NB4 (cell line): ENCODE results near the gene NOP53.
"Not testable (repeated sequence)": the region's sequence is repeated elsewhere in the genome, so short reads cannot be mapped to it uniquely, and the experiment has no call there.

Source experiments
- DNase-seq: peaks from one replicate; pipeline ENCODE4 v3.0.0; 2010; ENCODE audit warnings: low read depth
- H3K4me3 ChIP-seq: one replicate; pipeline ENCODE4 v1.5.1; 2011; ENCODE audit warnings: mild to moderate bottlenecking, low read depth, low read length, moderate library complexity
- MAX ChIP-seq: IDR thresholded peaks from 2 replicates; pipeline ENCODE4 v1.6.1; 2011; ENCODE audit warnings: low read depth, low read length
- MYC ChIP-seq: IDR thresholded peaks from 2 replicates; pipeline ENCODE4 v1.6.1; 2011; ENCODE audit warnings: low read depth, low read length
- POLR2A ChIP-seq: IDR thresholded peaks from 2 replicates; pipeline ENCODE4 v1.6.1; 2011; ENCODE audit warnings: mild to moderate bottlenecking; ENCODE audit not compliant: insufficient read length; ENCODE audit errors: extremely low read depth
- TF ChIP-seq, protein P1 (sequence below): IDR thresholded peaks from one replicate; pipeline ENCODE4 v1.5.1; 2012; ENCODE audit warnings: low read depth, low read length

NOP53 gene

DNA sequence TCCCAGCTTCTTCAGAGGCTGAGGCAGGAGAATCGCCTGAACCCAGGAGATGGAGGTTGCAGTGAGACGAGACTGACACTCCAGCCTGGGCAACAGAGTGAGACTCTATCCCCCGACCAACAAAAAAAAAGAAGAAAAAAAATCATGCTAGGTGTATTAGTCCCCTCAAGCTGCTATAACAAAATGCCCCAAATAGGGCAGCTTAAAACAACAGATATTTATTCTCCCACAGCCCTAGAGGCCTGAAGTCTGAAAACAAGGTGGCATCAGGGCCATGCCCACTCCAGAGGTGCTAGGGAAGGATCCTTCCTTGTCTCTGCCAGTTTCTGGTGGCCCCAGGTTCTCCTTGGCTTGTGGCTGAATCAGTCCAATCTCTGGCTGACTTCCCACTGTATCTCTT, 40.7 kb upstream of the NOP53 start:
- no peak for DNase-seq

DNA sequence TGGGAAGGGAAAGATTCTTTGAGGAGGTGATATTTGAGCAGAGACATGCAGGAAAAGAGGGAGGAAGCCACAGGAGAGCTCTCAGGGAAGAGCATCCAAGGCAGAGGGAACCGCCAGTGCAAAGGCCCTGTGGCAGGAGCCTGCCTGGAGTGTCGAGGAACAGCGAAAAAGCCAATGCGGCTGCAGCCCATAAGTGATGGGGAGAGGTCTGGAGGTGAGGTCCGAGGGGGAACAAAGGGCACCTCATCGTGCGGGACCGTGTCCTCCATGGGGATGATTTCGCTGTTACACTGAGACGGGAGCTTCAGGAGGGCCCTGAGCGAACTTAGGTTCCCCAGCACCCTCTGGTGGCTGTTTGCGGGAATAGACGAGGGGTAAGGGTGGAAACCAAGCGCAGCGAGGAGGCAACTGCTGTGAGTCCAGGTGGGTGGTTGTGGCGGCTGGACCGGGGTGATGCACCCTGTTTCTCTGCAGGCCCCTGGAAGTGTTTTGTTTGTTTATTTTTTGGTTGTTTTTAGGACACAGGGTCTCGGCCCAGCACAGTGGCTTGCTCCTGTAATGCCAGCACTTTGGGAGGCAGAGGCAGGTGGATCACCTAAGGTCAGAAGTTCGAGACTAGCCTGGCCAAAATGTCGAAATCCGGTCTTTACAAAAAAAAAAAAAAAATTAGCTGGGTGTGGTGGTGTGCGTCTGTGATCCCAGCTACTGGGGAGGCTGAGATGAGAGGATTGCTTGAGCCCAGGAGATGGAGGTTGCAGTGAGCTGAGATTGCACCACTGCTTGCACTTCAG, 38.0 kb upstream of the NOP53 start:
- peak; percentile 95 for DNase-seq
- no peak for TF ChIP-seq MYC
- TF ChIP-seq, protein P1, sequence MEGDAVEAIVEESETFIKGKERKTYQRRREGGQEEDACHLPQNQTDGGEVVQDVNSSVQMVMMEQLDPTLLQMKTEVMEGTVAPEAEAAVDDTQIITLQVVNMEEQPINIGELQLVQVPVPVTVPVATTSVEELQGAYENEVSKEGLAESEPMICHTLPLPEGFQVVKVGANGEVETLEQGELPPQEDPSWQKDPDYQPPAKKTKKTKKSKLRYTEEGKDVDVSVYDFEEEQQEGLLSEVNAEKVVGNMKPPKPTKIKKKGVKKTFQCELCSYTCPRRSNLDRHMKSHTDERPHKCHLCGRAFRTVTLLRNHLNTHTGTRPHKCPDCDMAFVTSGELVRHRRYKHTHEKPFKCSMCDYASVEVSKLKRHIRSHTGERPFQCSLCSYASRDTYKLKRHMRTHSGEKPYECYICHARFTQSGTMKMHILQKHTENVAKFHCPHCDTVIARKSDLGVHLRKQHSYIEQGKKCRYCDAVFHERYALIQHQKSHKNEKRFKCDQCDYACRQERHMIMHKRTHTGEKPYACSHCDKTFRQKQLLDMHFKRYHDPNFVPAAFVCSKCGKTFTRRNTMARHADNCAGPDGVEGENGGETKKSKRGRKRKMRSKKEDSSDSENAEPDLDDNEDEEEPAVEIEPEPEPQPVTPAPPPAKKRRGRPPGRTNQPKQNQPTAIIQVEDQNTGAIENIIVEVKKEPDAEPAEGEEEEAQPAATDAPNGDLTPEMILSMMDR = peak; percentile 100
- H3K4me3 ChIP-seq = no peak overlapping the region

More for the DNA sequence above, 40.7 kb upstream of the NOP53 start:
- TF ChIP-seq, protein P1 = no peak
- no peak for TF ChIP-seq MAX
- no peak for TF ChIP-seq MYC
- no peak for TF ChIP-seq POLR2A
- H3K4me3 ChIP-seq = no peak overlapping the region

GRCh38 chr19:47711652-47712242, 33.6 kb upstream of the NOP53 start:
- peak; percentile 25 for DNase-seq
- H3K4me3 ChIP-seq = no peak overlapping the region
- no peak for TF ChIP-seq MYC
- TF ChIP-seq MAX = no peak
- TF ChIP-seq, protein P1 = no peak
- TF ChIP-seq POLR2A = no peak

GRCh38 chr19:47713046-47714021, 32.0 kb upstream of the NOP53 start, which contains the start of gene EHD2:
Gene EHD2, plus strand, starts transcription at chr19:47713422. Its CDS starts 3,191 bp downstream, at chr19:47716613.
- H3K4me3 ChIP-seq = no peak within 1 kb of the TSS
- peak; percentile 68 for DNase-seq
- TF ChIP-seq MAX = no peak
- TF ChIP-seq, protein P1 = peak; percentile 99
- no peak for TF ChIP-seq POLR2A
- TF ChIP-seq MYC = no peak

DNA sequence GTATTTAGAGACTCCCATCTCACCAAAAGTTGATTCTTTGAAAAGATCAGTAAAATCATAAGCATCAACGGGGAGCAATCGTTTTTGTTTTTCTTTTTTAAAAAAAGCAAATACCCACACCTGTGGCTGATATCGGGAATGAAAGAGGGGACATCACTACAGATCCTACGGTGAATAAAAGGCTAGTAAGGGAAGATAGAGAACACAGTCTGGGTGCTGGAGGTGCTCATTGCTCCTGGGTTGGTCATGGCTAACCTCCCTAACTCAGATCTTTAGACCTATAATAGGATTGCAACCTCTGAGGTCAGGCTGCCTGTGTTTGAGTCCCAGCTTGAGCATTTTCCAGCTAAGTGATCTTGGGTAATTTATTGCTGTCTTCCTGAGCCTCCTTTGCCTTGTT, 31.0 kb upstream of the NOP53 start:
- DNase-seq = no peak
- H3K4me3 ChIP-seq = no peak overlapping the region
- no peak for TF ChIP-seq POLR2A
- TF ChIP-seq, protein P1 = no peak
- TF ChIP-seq MAX = no peak
- no peak for TF ChIP-seq MYC

DNA sequence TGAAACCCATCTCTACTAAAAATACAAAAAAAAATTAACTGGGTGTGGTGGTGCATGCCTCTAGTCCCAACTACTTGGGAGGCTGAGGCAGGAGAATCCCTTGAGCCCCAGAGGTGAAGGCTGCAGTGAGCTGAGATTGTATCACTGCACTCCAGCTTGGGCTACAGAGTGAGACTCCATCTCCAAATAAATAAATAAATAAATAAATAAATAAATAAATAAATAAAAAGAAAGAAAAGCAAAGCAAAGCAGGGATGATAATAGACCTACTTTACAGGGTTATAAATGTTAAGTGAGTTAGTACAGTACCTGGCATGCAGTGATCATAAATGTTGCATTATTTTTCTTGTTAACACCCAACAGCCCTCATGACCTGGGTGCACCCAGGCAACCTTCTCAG, 30.5 kb upstream of the NOP53 start:
- not testable (repeated sequence) for H3K4me3 ChIP-seq, DNase-seq
